Stimulated activated CD8-positive, alpha-beta memory T cell treated with anti-CD3 and anti-CD28 coated beads, Interleukin-4, amount 100 ng/mL, for 1 hour (primary cell): ENCODE measurements around the gene CXCR6.

ENCODE experiments used
- DNase-seq, 2 donors: peaks; one replicate each; pipeline ENCODE4 v3.0.0-alpha.2; 2020; ENCODE audit warnings: low read depth in 2 of 2, low spot score in 1 of 2

CXCR6 gene

GRCh38 chr3:45966950-45967640 is 23.8 kb downstream of the CXCR6 start:
- no peak for DNase-seq

GRCh38 chr3:45967724-45968123 is 24.5 kb downstream of the CXCR6 start:
- no peak for DNase-seq

- no peak for DNase-seq
Observed at GRCh38 chr3:45968149-45968548, 24.9 kb downstream of the CXCR6 start.

GRCh38 chr3:45968706-45969105 is 25.4 kb downstream of the CXCR6 start:
- DNase-seq, result no peak

GRCh38 chr3:45969116-45969515 is 25.9 kb downstream of the CXCR6 start:
- no peak for DNase-seq

GRCh38 chr3:45969953-45970352 is 26.7 kb downstream of the CXCR6 start:
- no peak for DNase-seq

GRCh38 chr3:45972534-45973402 is 29.5 kb downstream of the CXCR6 start:
- DNase-seq, result no peak

- no peak for DNase-seq
Observed at GRCh38 chr3:45974686-45975085, 31.4 kb downstream of the CXCR6 start.

GRCh38 chr3:45975686-45976085 is 32.4 kb downstream of the CXCR6 start:
- DNase-seq, result no peak

- no peak for DNase-seq
Observed at GRCh38 chr3:45976191-45977091, 33.2 kb downstream of the CXCR6 start.

- no peak for DNase-seq
Observed at GRCh38 chr3:45978006-45978761, 34.9 kb downstream of the CXCR6 start.

- DNase-seq, result no peak
Observed at GRCh38 chr3:45979378-45979777, 36.1 kb downstream of the CXCR6 start.

GRCh38 chr3:45980229-45980813 is 37.1 kb downstream of the CXCR6 start:
- DNase-seq, result no peak

- DNase-seq, result no peak
Observed at GRCh38 chr3:45980819-45981218, 37.6 kb downstream of the CXCR6 start.

- DNase-seq, result no peak
Observed at GRCh38 chr3:45981346-45982074, 38.2 kb downstream of the CXCR6 start.

GRCh38 chr3:45983770-45984169 is 40.5 kb downstream of the CXCR6 start:
- DNase-seq, result no peak

GRCh38 chr3:45984331-45985312 is 41.4 kb downstream of the CXCR6 start:
- no peak for DNase-seq

- DNase-seq, result no peak
Observed at GRCh38 chr3:45985532-45986302, 42.5 kb downstream of the CXCR6 start.
